Endothelial cell of umbilical vein (primary cell): ENCODE measurements around the gene CAPN8. TPM values are rescaled to one million over a fixed set of nuclear protein-coding genes. Genes with fewer than 3 reads are reported as not detected.

ENCODE experiments used
- BruUV-seq: library from RNA; stranded (reverse); fragments of 400-500 nt; replicated peaks from 2 replicates; lab custom pipeline; 2021; lab: Mats Ljungman, UMichigan
- CTCF ChIA-PET: fragments of 300-600, 350-600 bp; sonication (Branson Sonifier 250); formaldehyde crosslinking; loops from one replicate; lab custom pipeline; 2021; ENCODE audit warnings: antibody characterized with exemption, inconsistent platforms; lab: Charles Lee
- POLR2A ChIA-PET: fragments of 300-600, 350-600 bp; sonication (Branson Sonifier 250); formaldehyde crosslinking; loops from one replicate; lab custom pipeline; 2021; ENCODE audit warnings: antibody characterized with exemption, inconsistent platforms; lab: Charles Lee
- DNase-seq: peaks from one replicate; pipeline ENCODE4 v3.0.0-alpha.2; 2011; ENCODE audit warnings: low read depth, low spot score
- FAIRE-seq: peaks from 2 replicates; lab custom pipeline; 2011; peaks lifted over from hg19 to GRCh38; lab: Jason Lieb, UNC
- H2AFZ ChIP-seq: 2 replicates; pipeline ENCODE4 v1.6.0; 2012; ENCODE audit warnings: low read depth, low read length, control low read depth, inconsistent platforms
- H3K27ac ChIP-seq: 2 replicates; pipeline ENCODE4 v1.5.1; 2011; ENCODE audit warnings: low read depth, mild to moderate bottlenecking, control low read depth, low read length, moderate library complexity; ENCODE audit not compliant: insufficient read depth
- H3K27me3 ChIP-seq, 2 experiments: 2 replicates each; pipeline versions ENCODE4 v1.6.0 to v1.6.1; 2011; ENCODE audit warnings: low read length in 2 of 2, mixed read lengths in 1 of 2; ENCODE audit not compliant: control insufficient read depth in 2 of 2, insufficient read depth in 2 of 2
- H3K36me3 ChIP-seq, 2 experiments: 2 replicates in 1 of 2; 3 replicates in 1 of 2; pipeline ENCODE4 v1.5.1; 2011; ENCODE audit warnings: low read length in 2 of 2, mild to moderate bottlenecking in 1 of 2, moderate library complexity in 1 of 2; ENCODE audit not compliant: control insufficient read depth in 2 of 2, insufficient read depth in 2 of 2; ENCODE audit errors: extremely low read depth in 1 of 2
- H3K4me1 ChIP-seq: 3 replicates; pipeline ENCODE4 v1.5.1; 2011; ENCODE audit warnings: mild to moderate bottlenecking, low read length; ENCODE audit not compliant: control insufficient read depth, insufficient read depth; ENCODE audit errors: extremely low read depth
- H3K4me2 ChIP-seq: 2 replicates; pipeline ENCODE4 v1.6.1; 2011; ENCODE audit warnings: low read length, control low read depth, mixed read lengths; ENCODE audit not compliant: insufficient read depth
- H3K4me3 ChIP-seq, 3 experiments: fragments of 200-600 bp in 1 of 3; sonication (generic), shearing (Covaris generic) in 1 of 3; replicated peaks in 1 of 3; 2 replicates each; pipeline ENCODE4 v1.5.1; 2011 to 2016; ENCODE audit warnings: control low read depth in 3 of 3, low read length in 3 of 3, mild to moderate bottlenecking in 2 of 3, inconsistent platforms in 1 of 3, low read depth in 1 of 3, moderate library complexity in 1 of 3; ENCODE audit not compliant: insufficient read depth in 1 of 3
- H3K79me2 ChIP-seq: 2 replicates; pipeline ENCODE4 v1.6.0; 2012; ENCODE audit warnings: low read length, inconsistent platforms; ENCODE audit not compliant: control insufficient read depth, insufficient read depth
- H3K9ac ChIP-seq: replicated peaks from 2 replicates; pipeline ENCODE3; 2011; ENCODE audit warnings: low read length, control low read depth; ENCODE audit not compliant: insufficient read depth; ENCODE audit errors: extremely low read depth
- H3K9me1 ChIP-seq: replicated peaks from 3 replicates; pipeline ENCODE4 v1.6.0; 2011; ENCODE audit warnings: mild to moderate bottlenecking, low read length; ENCODE audit not compliant: control insufficient read depth, insufficient read depth; ENCODE audit errors: extremely low read depth
- H3K9me3 ChIP-seq: replicated peaks from 2 replicates; pipeline ENCODE4 v1.5.1; 2012; ENCODE audit warnings: low read length, inconsistent platforms; ENCODE audit not compliant: control insufficient read depth, insufficient read depth
- H4K20me1 ChIP-seq: replicated peaks from 2 replicates; pipeline ENCODE3; 2011; ENCODE audit warnings: mild to moderate bottlenecking, low read length; ENCODE audit not compliant: control insufficient read depth, insufficient read depth; ENCODE audit errors: extremely low read depth
- EZH2 ChIP-seq: IDR thresholded peaks from 2 replicates; pipeline ENCODE4 v1.6.1; 2012; ENCODE audit warnings: borderline replicate concordance, low read depth, mild to moderate bottlenecking, moderate library complexity, low read length, inconsistent platforms; ENCODE audit not compliant: severe bottlenecking
- FOS ChIP-seq: IDR thresholded peaks from 2 replicates; pipeline ENCODE4 v1.6.1; 2011; ENCODE audit warnings: mild to moderate bottlenecking, low read length, moderate library complexity, borderline replicate concordance; ENCODE audit not compliant: insufficient read depth
- GATA2 ChIP-seq: IDR thresholded peaks from 2 replicates; pipeline ENCODE4 v1.7.0; 2011; ENCODE audit warnings: low read depth, mild to moderate bottlenecking, moderate library complexity, mixed read lengths, low read length; ENCODE audit not compliant: insufficient read length, insufficient read depth
- JUN ChIP-seq: IDR thresholded peaks from 2 replicates; pipeline ENCODE4 v1.6.1; 2011; ENCODE audit warnings: borderline replicate concordance, low read depth; ENCODE audit not compliant: insufficient read length, insufficient read depth
- MAX ChIP-seq: IDR thresholded peaks from 2 replicates; pipeline ENCODE4 v1.6.1; 2011; ENCODE audit not compliant: insufficient read depth, insufficient read length
- MYC ChIP-seq: IDR thresholded peaks from one replicate; pipeline ENCODE4 v1.6.1; 2011; ENCODE audit warnings: mild to moderate bottlenecking, low read depth, low read length
- POLR2A ChIP-seq: IDR thresholded peaks from 2 replicates; pipeline ENCODE4 v1.6.1; 2012; ENCODE audit warnings: low read depth, mild to moderate bottlenecking, control low read depth, low read length
- POLR2AphosphoS5 ChIP-seq: IDR thresholded peaks from 2 replicates; pipeline ENCODE4 v1.6.1; 2012; ENCODE audit warnings: low read depth, mild to moderate bottlenecking, control low read depth, low read length, moderate library complexity; ENCODE audit not compliant: insufficient read depth
- dilution Hi-C: fragments of 300-500 bp; cut with MboI; formaldehyde crosslinking; loops from one replicate; pipeline ENCODE4 v1.15.0; 2019; ENCODE audit warnings: low sequenced_read_pairs; ENCODE audit not compliant: extremely low pct_ligation_motif_present
- intact Hi-C: fragments of 100-400 bp; cut with micrococcal nuclease; formaldehyde crosslinking; loops from one replicate; pipeline ENCODE4 v1.10.0; 2022
- polyA plus RNA-seq, 4 experiments: library from polyadenylated mRNA; depleted of rRNA in 3 of 4; stranded (reverse) in 3 of 4; unstranded in 1 of 4; fragments of >200 nt; gene quantifications; 2 replicates each; pipeline versions ENCODE4 v1.2.1 to v1.2.3, GENCODE V29; 2011 to 2012; ENCODE audit warnings: missing spikeins in 1 of 4
- total RNA-seq: library from RNA; stranded (reverse); gene quantifications from 2 replicates; pipeline ENCODE4 v1.2.3, GENCODE V29; 2021
- TF ChIP-seq, protein P1 (sequence below), 2 donors: IDR thresholded peaks; 1 replicate in 1 of 2; 2 replicates in 1 of 2; pipeline ENCODE4 v1.5.1; 2011; ENCODE audit warnings: low read length in 2 of 2, mild to moderate bottlenecking in 2 of 2, moderate library complexity in 2 of 2, control low read depth in 1 of 2, inconsistent platforms in 1 of 2, low read depth in 1 of 2; ENCODE audit not compliant: insufficient read depth in 1 of 2; ENCODE audit errors: extremely low read depth in 1 of 2

CAPN8 gene
- total and polyA plus RNA-seq, 2 donors (not counting 3 experiments of a cell fraction or from before 2014, with no cell fraction given) = not detected

GRCh38 chr1:223641523-223642039, 23.9 kb downstream of the CAPN8 start:
- FAIRE-seq = no peak
- POLR2A ChIA-PET = no interaction called here
- Histone ChIP-seq H3K9ac (no peak overlapping the region), H3K4me2 (no peak overlapping the region), H3K4me3 (no peak overlapping the region), H3K4me1 (no peaks in the 10 kb centered on the region), H3K36me3 (no peaks in the 10 kb centered on the region), H3K9me1 (no peaks in the 10 kb centered on the region), H3K27ac (no peak overlapping the region), H4K20me1 (no peaks in the 10 kb centered on the region), H3K9me3 (no peaks in the 10 kb centered on the region), H3K27me3 (peaks cover 3 to 6% of the 10 kb centered on the region in 2 experiments), H3K79me2 (no peaks in the 10 kb centered on the region), H2AFZ (no peak overlapping the region)
- DNase-seq = no peak
- TF ChIP-seq POLR2AphosphoS5 (no peak), FOS (no peak), JUN (no peak)
- dilution Hi-C loops = no loop called here
- CTCF ChIA-PET = no interaction called here
- no TSS peak for BruUV-seq
- intact Hi-C loops = no loop called here

- Histone ChIP-seq H3K4me3 (no peak overlapping the region), H3K36me3 (no peaks in the 10 kb centered on the region), H3K4me1 (no peaks in the 10 kb centered on the region), H3K9me1 (no peaks in the 10 kb centered on the region), H3K79me2 (no peaks in the 10 kb centered on the region), H4K20me1 (no peaks in the 10 kb centered on the region), H3K4me2 (no peak overlapping the region), H2AFZ (no peak overlapping the region), H3K9me3 (no peaks in the 10 kb centered on the region), H3K27me3 (peaks cover 3 to 8% of the 10 kb centered on the region in 2 experiments), H3K27ac (no peak overlapping the region), H3K9ac (no peak overlapping the region)
- no peak for TF ChIP-seq EZH2
- TF ChIP-seq MYC = no peak
- no peak for TF ChIP-seq JUN
- no peak for TF ChIP-seq FOS
- no peak for TF ChIP-seq GATA2
- no peak for TF ChIP-seq POLR2AphosphoS5
- no peak for TF ChIP-seq POLR2A
- TF ChIP-seq, protein P1, sequence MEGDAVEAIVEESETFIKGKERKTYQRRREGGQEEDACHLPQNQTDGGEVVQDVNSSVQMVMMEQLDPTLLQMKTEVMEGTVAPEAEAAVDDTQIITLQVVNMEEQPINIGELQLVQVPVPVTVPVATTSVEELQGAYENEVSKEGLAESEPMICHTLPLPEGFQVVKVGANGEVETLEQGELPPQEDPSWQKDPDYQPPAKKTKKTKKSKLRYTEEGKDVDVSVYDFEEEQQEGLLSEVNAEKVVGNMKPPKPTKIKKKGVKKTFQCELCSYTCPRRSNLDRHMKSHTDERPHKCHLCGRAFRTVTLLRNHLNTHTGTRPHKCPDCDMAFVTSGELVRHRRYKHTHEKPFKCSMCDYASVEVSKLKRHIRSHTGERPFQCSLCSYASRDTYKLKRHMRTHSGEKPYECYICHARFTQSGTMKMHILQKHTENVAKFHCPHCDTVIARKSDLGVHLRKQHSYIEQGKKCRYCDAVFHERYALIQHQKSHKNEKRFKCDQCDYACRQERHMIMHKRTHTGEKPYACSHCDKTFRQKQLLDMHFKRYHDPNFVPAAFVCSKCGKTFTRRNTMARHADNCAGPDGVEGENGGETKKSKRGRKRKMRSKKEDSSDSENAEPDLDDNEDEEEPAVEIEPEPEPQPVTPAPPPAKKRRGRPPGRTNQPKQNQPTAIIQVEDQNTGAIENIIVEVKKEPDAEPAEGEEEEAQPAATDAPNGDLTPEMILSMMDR (IDR thresholded peaks at IDR 0.05; ENCODE audit: extremely low read depth in 1 of 2, insufficient read depth in 1 of 2, low read depth in 1 of 2, low read length in 2 of 2) = no peak
- no peak for TF ChIP-seq MAX
- BruUV-seq = no TSS peak
- no peak for DNase-seq
- no peak for FAIRE-seq
- intact Hi-C loops (no loop called here), dilution Hi-C loops (no loop called here)
- ChIA-PET POLR2A (no interaction called here), CTCF (no interaction called here)
These were observed 26.2 kb downstream of the CAPN8 start for GRCh38 chr1:223639331-223639749.
